Thyroid gland (tissue), 4 donors: ENCODE measurements around the gene GRM8.

Experiments
- CTCF ChIP-seq, 6 experiments: fragments of 200-600 bp in 3 of 6; fragments of 450-650 bp in 3 of 6; sonication (generic) in 3 of 6; IDR thresholded peaks; one replicate each; pipeline ENCODE4 v1.5.1; 2016 to 2019; ENCODE audit warnings: antibody characterized with exemption in 6 of 6, mild to moderate bottlenecking in 2 of 6, inconsistent platforms in 1 of 6, moderate library complexity in 1 of 6
- POLR2A ChIP-seq, 2 donors: fragments of 450-650 bp; IDR thresholded peaks; one replicate each; pipeline ENCODE4 v1.6.1; 2017; ENCODE audit warnings: antibody characterized with exemption in 2 of 2, mild to moderate bottlenecking in 2 of 2, moderate library complexity in 1 of 2

- TF ChIP-seq CTCF (IDR thresholded peaks at IDR 0.05): no peak
- no peak for TF ChIP-seq POLR2A (IDR thresholded peaks at IDR 0.05)
Measured at GRCh38 chr7:127040042-127040441, 212.7 kb downstream of the GRM8 start.
